Panc1 (cell line): ENCODE data around the gene GNAS. TPM values are rescaled to one million over a fixed set of nuclear protein-coding genes. Genes with fewer than 3 reads are reported as not detected.

Source experiments
- ATAC-seq: fragments of 200-7000 bp; cut with Tn5 transposase; 2 replicates; pipeline ENCODE4 v1.9.1; 2020; ENCODE audit warnings: mild to moderate bottlenecking, moderate library complexity
- BruUV-seq: library from RNA; stranded (reverse); fragments of 400-500 nt; replicated peaks from 2 replicates; lab custom pipeline; 2021; lab: Mats Ljungman, UMichigan
- CTCF ChIA-PET: fragments of 300-600 bp; sonication (Branson Sonifier 250); formaldehyde crosslinking; loops from one replicate; lab custom pipeline; 2022; ENCODE audit warnings: antibody characterized with exemption; lab: Charles Lee
- POLR2A ChIA-PET: fragments of 300-600 bp; sonication (Branson Sonifier 250); formaldehyde crosslinking; loops from one replicate; lab custom pipeline; 2022; ENCODE audit warnings: antibody characterized with exemption; lab: Charles Lee
- DNase-seq: peaks from one replicate; pipeline ENCODE4 v3.0.0-alpha.2; 2010; ENCODE audit warnings: low read depth, low spot score
- H3K27ac ChIP-seq: 2 replicates; pipeline ENCODE4 v1.5.1; 2011; ENCODE audit warnings: mild to moderate bottlenecking, low read length, inconsistent platforms
- H3K27me3 ChIP-seq: fragments of 200-500 bp; sonication (Bioruptor generic); 2 replicates; pipeline ENCODE4 v1.6.0; 2014; ENCODE audit warnings: low read length, inconsistent platforms; ENCODE audit not compliant: control insufficient read depth, insufficient read depth
- H3K36me3 ChIP-seq: fragments of 200-500 bp; sonication (Bioruptor generic); 2 replicates; pipeline ENCODE4 v1.5.1; 2014; ENCODE audit warnings: inconsistent platforms, mild to moderate bottlenecking, low read length, moderate library complexity; ENCODE audit not compliant: control insufficient read depth, insufficient read depth
- H3K4me1 ChIP-seq: 2 replicates; pipeline ENCODE4 v1.5.1; 2011; ENCODE audit warnings: inconsistent platforms, mild to moderate bottlenecking, low read length, moderate library complexity; ENCODE audit not compliant: control insufficient read depth, insufficient read depth
- H3K4me3 ChIP-seq, 2 experiments: 2 replicates each; pipeline ENCODE4 v1.5.1; 2011 to 2012; ENCODE audit warnings: low read depth in 2 of 2, low read length in 2 of 2, mild to moderate bottlenecking in 2 of 2, inconsistent platforms in 1 of 2, moderate library complexity in 1 of 2
- H3K9me3 ChIP-seq: fragments of 200-500 bp; sonication (Bioruptor generic); 2 replicates; pipeline ENCODE4 v1.5.1; 2014; ENCODE audit warnings: low read depth, mild to moderate bottlenecking, inconsistent platforms, low read length, moderate library complexity; ENCODE audit not compliant: control insufficient read depth, insufficient read depth
- CTCF ChIP-seq: fragments of 450-650 bp; IDR thresholded peaks from 2 replicates; pipeline ENCODE4 v1.5.1; 2017; ENCODE audit warnings: mild to moderate bottlenecking
- POLR2AphosphoS5 ChIP-seq: IDR thresholded peaks from 2 replicates; pipeline ENCODE4 v1.6.1; 2012; ENCODE audit warnings: mild to moderate bottlenecking, low read depth, low read length, moderate library complexity
- REST ChIP-seq, 2 experiments: IDR thresholded peaks; 2 replicates each; pipeline ENCODE4 v1.6.1; 2011 to 2012; ENCODE audit warnings: low read depth in 2 of 2, control low read depth in 1 of 2, low read length in 1 of 2, mild to moderate bottlenecking in 1 of 2, moderate library complexity in 1 of 2; ENCODE audit not compliant: insufficient read depth in 1 of 2
- SIN3A ChIP-seq: IDR thresholded peaks from 2 replicates; pipeline ENCODE4 v1.6.1; 2012; ENCODE audit warnings: low read depth, mild to moderate bottlenecking, low read length, moderate library complexity, borderline replicate concordance; ENCODE audit not compliant: insufficient read depth
- TCF7L2 ChIP-seq: IDR thresholded peaks from 2 replicates; pipeline ENCODE4 v1.6.1; 2011; ENCODE audit warnings: mild to moderate bottlenecking, low read depth, low read length, inconsistent platforms
- in situ Hi-C: cut with HindIII; loops from 2 replicates; pipeline ENCODE4 v1.10.0; 2016; ENCODE audit warnings: low sequenced_read_pairs, low pct_unique_long_range_greater_than_20kb
- intact Hi-C: fragments of 100-400 bp; cut with micrococcal nuclease; formaldehyde crosslinking; loops from one replicate; pipeline ENCODE4 v1.10.0; 2022; ENCODE audit not compliant: unreplicated experiment
- total RNA-seq: library from RNA; stranded (reverse); gene quantifications from one replicate; pipeline ENCODE4 v1.2.1, GENCODE V29; 2021; ENCODE audit not compliant: unreplicated experiment

Gene GNAS
- total RNA-seq, 1 experiment from 2014 or later: 756 TPM

- Histone ChIP-seq H3K4me3 (no peak overlapping the region), H3K36me3 (no peaks in the 10 kb centered on the region), H3K27me3 (no peaks in the 10 kb centered on the region), H3K9me3 (no peaks in the 10 kb centered on the region), H3K4me1 (no peaks in the 10 kb centered on the region), H3K27ac (no peak overlapping the region)
- no peak for TF ChIP-seq TCF7L2
- no peak for TF ChIP-seq REST (IDR thresholded peaks at IDR 0.05; ENCODE audit: insufficient read depth in 1 of 2, low read depth in 2 of 2, low read length in 1 of 2)
- no peak for TF ChIP-seq POLR2AphosphoS5
- ATAC-seq: no peak
- in situ Hi-C loops: no loop called here
- ChIA-PET POLR2A (no interaction called here), CTCF (no interaction called here)
- intact Hi-C loops: no loop called here
- no TSS peak for BruUV-seq
- DNase-seq: no peak
These were observed 29.5 kb upstream of the GNAS start for GRCh38 chr20:58822748-58823730.

GRCh38 chr20:58824843-58825242 lies 27.7 kb upstream of the GNAS start:
- in situ Hi-C loops: no loop called here

More at GRCh38 chr20:58824843-58825242, 27.7 kb upstream of the GNAS start:
- CTCF ChIA-PET: interaction anchor here (0.6 kb wide), 1 partner anchor 121 kb away, joined by 5 read pairs; no protein-coding TSS in a partner anchor
- H3K27ac ChIP-seq: no peak overlapping the region
- BruUV-seq: no TSS peak
- TF ChIP-seq POLR2AphosphoS5 (no peak), REST (IDR thresholded peaks at IDR 0.05; ENCODE audit: insufficient read depth in 1 of 2, low read depth in 2 of 2, low read length in 1 of 2) (no peak), SIN3A (no peak), CTCF (no peak), TCF7L2 (no peak)
- H3K36me3 ChIP-seq: no peaks in the 10 kb centered on the region
- no peak overlapping the region for H3K4me3 ChIP-seq
- ATAC-seq: no peak
- no peaks in the 10 kb centered on the region for H3K4me1 ChIP-seq
- DNase-seq: no peak
- intact Hi-C loops: no loop called here
- POLR2A ChIA-PET: no interaction called here
- H3K27me3 ChIP-seq: no peaks in the 10 kb centered on the region
- no peaks in the 10 kb centered on the region for H3K9me3 ChIP-seq
